ENCODE results near the gene PLCE1.

Gene PLCE1

GRCh38 chr10:93995182-93995581 lies 1.5 kb downstream of the PLCE1 start:
- no peak for DNase-seq

DNA sequence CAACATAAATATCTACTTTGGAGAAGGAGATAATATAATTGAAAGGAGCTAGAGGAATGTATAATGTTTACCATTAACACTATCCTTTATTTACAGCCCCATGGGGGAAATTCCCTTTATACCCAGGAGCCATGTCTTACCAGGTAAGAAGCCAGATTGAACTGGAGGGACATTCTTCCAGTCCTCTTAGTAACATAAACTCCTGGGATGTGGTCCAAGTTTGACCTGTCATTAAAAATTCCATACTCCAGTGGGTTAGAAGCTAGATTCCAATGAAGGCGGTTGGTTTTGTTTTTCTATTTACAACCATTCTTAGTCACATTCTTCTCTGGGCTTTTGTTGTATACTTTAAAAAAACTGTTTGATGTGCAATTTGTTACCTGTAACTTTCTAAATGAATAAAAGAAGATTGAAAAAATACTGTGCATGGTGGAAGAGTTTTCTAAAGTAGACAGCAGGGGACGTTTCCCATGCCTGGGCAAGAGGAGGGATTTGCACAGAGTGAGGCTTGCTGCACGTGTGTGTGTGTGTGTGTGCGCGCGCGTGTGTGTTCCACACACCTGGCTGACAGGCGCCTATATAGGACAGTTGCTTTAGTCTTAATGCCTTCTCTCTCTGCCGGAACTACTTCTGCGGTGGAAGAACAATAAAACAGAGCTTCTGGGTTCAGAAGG lies 2.0 kb downstream of the PLCE1 start:
- DNase-seq, result no peak

- DNase-seq, result no peak
These were observed 2.8 kb downstream of the PLCE1 start for GRCh38 chr10:93996551-93996950.

GRCh38 chr10:93997546-93997945 lies 3.8 kb downstream of the PLCE1 start:
- DNase-seq, result no peak

GRCh38 chr10:93999401-93999851 lies 5.7 kb downstream of the PLCE1 start:
- no peak for DNase-seq

DNA sequence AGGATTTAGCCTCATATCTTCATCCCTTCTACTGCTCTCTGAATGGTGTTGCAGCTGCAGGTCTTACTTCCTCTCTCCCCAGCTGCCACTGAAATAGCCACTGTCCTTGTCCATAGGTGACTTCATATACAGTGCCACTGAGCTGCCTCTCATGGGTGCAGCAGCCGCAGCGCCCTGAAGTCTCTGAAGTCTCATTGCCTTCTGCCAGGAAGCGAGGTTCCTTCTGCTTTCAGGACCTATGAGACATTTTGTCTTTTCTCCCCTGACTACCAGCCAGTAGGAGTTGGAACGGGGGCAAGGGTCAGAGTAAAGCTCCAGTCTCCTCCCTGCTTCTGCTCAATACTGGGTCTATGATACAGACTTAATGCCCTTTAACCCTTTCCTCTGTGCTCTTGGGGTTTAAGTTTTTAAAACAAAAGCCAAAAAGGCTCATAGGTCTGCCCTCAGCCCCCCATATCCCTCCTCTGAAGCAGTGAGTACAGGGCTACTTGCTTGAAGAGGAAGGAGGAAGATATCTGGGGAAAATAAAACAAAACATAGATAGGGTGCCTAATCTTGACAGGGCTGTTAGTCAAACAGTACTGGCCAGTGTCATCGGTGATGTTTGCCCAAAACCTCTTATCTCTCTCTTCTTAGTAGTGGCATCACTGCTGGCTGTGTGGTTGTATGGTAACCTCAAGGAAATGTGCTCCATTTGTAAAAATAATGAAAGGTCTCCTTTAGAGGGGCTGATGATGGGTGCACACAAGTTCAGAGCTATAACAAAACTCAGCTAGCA lies 7.1 kb downstream of the PLCE1 start:
- DNase-seq, result no peak

DNA sequence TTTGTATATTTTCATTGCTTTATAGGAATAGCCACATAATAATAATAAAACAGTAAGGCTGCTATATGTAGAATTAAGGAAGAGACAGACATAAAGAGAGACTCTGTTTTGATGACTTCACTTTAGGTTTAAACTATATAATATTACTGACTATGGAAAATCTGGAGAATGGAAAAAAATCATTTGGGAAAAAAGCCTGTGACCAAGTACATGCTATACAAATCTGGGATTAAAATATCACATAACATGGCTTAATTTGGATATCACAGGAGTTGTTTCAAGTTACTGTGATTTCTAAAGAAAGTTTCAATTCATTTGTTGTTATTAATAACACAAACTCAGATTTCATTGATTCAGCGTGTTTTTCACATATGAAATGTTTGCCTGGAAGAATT lies 7.7 kb downstream of the PLCE1 start:
- no peak for DNase-seq

DNA sequence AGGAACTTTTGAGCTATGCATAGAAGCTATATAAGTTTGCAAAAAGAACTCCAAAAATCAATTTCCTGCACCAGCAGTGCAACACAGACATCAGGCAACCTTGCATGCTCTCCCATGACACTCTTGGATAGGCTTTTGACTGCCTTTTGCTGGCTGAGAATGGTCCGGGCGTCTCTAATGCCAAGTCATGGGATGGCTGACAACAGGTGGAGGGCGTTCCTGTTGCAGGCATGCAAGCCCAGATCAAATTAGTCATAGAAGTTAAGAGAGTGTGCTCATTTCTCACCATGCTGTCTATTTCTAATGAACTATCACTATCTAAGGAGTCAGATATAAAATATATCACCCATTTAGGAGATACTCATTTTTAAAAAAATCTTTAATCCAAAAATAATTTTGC lies 8.4 kb downstream of the PLCE1 start:
- DNase-seq, result no peak

- DNase-seq, result no peak
These were observed 9.8 kb downstream of the PLCE1 start for GRCh38 chr10:94003488-94003887.

- DNase-seq, result no peak
These were observed 11.3 kb downstream of the PLCE1 start for GRCh38 chr10:94005050-94005449.

- DNase-seq, result no peak
These were observed 13.1 kb downstream of the PLCE1 start for GRCh38 chr10:94006591-94007550.

GRCh38 chr10:94008526-94008925 lies 14.8 kb downstream of the PLCE1 start:
- no peak for DNase-seq

GRCh38 chr10:94010116-94010515 lies 16.4 kb downstream of the PLCE1 start:
- no peak for DNase-seq

- DNase-seq, result no peak
These were observed 17.2 kb downstream of the PLCE1 start for GRCh38 chr10:94010886-94011285.

GRCh38 chr10:94011296-94011695 lies 17.6 kb downstream of the PLCE1 start:
- DNase-seq, result no peak

GRCh38 chr10:94012834-94013233 lies 19.1 kb downstream of the PLCE1 start:
- no peak for DNase-seq

DNA sequence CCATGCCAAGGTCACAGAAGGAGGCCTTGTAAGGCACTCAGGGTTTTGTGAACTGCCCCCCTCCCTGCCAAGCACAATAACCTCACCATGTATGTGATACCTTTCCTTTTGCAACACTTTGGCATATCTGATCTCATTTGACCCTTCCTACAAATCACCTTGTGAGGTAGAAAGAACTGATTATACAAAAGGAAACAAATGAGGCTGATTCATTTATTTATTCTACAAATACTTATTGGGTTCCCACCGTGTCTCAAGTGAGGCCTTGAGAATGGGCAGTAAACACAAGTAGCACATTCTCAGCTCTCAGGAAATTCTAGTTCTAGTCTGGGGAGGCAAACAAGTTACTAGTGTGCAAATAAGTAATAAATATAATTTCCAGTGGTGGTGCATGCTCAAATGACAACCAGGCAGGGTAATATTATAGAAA lies 19.6 kb downstream of the PLCE1 start:
- DNase-seq, result no peak

- no peak for DNase-seq
These were observed 20.6 kb downstream of the PLCE1 start for GRCh38 chr10:94014304-94014703.

DNA sequence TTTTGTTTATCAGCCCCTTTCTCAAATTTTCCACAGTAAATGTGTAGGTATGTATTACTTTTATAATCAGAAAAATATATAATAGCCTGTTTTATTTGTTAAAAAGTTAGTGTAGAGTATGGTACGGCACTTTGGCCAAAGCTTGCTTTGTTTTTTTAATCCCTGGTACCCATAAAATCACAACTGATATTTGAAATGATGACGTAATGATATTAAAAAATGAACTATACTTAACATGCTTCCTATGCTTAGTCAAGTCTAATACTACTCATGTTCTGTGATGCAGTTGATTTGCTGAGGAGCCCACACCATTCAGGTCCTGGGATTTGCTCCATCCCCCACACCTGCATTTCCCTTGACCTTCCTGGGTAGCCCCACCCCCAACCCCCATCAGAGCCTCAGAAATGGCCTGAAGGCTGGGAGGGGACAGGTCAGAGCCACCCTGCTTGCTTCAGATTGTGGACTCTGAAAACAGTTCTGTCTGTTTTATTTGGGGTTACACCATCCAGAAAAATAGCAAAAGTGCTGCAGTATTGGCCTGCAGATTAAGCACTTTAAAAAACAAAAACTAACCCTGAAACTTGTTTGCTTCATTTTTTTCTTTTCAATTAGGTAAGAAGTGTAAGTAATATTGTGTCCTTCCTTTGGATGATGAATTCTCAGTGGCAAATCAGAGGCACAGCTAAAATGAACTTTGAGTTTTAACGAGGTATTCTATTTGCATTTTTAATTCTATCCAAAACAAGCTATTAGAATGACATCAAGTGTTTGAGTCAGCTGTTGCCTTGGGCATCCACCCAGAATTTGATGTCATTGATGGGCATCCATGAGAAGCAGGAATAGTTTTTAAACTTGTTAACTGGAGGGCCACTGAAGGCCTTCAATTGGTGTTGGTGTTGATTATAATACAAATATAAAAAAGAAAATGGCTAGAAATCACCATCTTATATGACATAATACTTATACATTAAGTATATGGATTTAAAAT lies 23.3 kb downstream of the PLCE1 start:
- DNase-seq, result no peak

DNA sequence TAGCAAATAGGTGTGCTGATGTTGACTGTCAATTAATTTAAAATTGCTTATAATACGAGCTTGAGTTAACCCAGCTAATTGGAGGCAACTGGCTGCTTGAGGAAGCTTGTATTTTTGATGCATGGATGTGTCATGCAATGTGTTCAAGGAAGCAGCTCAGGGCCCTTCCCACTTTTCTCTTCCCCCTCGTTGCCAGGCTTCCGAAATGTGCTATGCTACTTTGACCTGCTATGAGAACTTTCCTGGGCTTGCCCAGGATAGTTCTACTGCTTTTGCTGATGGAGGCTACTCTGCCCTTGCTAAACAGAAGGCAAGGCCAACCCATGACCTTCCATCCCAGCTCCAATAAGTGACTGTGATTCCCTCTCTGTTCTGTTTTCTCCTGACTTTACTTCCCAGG lies 24.4 kb downstream of the PLCE1 start:
- DNase-seq, result no peak

- no peak for DNase-seq
These were observed 30.2 kb downstream of the PLCE1 start for GRCh38 chr10:94023906-94024305.

GRCh38 chr10:94024407-94024806 lies 30.7 kb downstream of the PLCE1 start:
- no peak for DNase-seq

All from stimulated activated CD4-positive, alpha-beta T cell treated with anti-CD3 and anti-CD28 coated beads, Interleukin-2, amount 100 ng/mL, for 48 hours (primary cell).